Smooth muscle cell (in vitro differentiated cells): ENCODE measurements around the gene NPLOC4. TPM values are rescaled to one million over a fixed set of nuclear protein-coding genes. Genes with fewer than 3 reads are reported as not detected.

Experiments
- DNase-seq: peaks from one replicate; lab custom pipeline; 2025; ENCODE audit not compliant: unreplicated experiment; lab: John Stamatoyannopoulos, UW
- H2AFZ ChIP-seq: fragments of 200-600 bp; sonication (generic); 2 replicates; pipeline ENCODE4 v1.6.0; 2016; ENCODE audit warnings: antibody characterized with exemption, low read depth, mild to moderate bottlenecking
- H3F3A ChIP-seq: fragments of 200-600 bp; sonication (generic); 2 replicates; pipeline ENCODE4 v1.6.0; 2017; ENCODE audit warnings: antibody characterized with exemption, low read depth
- H3K27ac ChIP-seq: fragments of 200-600 bp; sonication (generic); 2 replicates; pipeline ENCODE4 v1.5.1; 2016; ENCODE audit warnings: low read depth, mild to moderate bottlenecking
- H3K27me3 ChIP-seq: fragments of 200-600 bp; sonication (generic); 2 replicates; pipeline ENCODE4 v1.6.1; 2016; ENCODE audit warnings: low read depth, mild to moderate bottlenecking
- H3K36me3 ChIP-seq: fragments of 200-600 bp; sonication (generic); 2 replicates; pipeline ENCODE4 v1.5.1; 2016; ENCODE audit warnings: low read depth
- H3K4me1 ChIP-seq: fragments of 200-600 bp; sonication (generic); 2 replicates; pipeline ENCODE4 v1.5.1; 2016; ENCODE audit warnings: low read depth
- H3K4me2 ChIP-seq: fragments of 200-600 bp; sonication (generic); 2 replicates; pipeline ENCODE4 v1.6.0; 2016; ENCODE audit warnings: mild to moderate bottlenecking
- H3K4me3 ChIP-seq: fragments of 200-600 bp; sonication (generic); 2 replicates; pipeline ENCODE4 v1.5.1; 2016; ENCODE audit warnings: mild to moderate bottlenecking
- H3K79me2 ChIP-seq: fragments of 200-600 bp; sonication (generic); 2 replicates; pipeline ENCODE4 v1.6.0; 2016; ENCODE audit warnings: low read depth, mild to moderate bottlenecking
- H3K9ac ChIP-seq: fragments of 200-600 bp; sonication (generic); 2 replicates; pipeline ENCODE4 v1.6.0; 2016; ENCODE audit warnings: low read depth
- H3K9me3 ChIP-seq: fragments of 200-600 bp; sonication (generic); replicated peaks from 2 replicates; pipeline ENCODE4 v1.5.1; 2016; ENCODE audit warnings: low read depth
- H4K20me1 ChIP-seq: fragments of 200-600 bp; sonication (generic); 2 replicates; pipeline ENCODE4 v1.6.0; 2016; ENCODE audit warnings: low read depth
- CTCF ChIP-seq: fragments of 200-600 bp; sonication (generic); IDR thresholded peaks from 2 replicates; pipeline ENCODE4 v1.5.1; 2017; ENCODE audit warnings: borderline replicate concordance, mild to moderate bottlenecking, antibody characterized with exemption; ENCODE audit not compliant: insufficient read depth, poor library complexity, severe bottlenecking
- WGBS: methylation state at CpG from one replicate; pipeline ENCODE4 v1.1.7; 2016; ENCODE audit warnings: low lambda C conversion rate; 5-methylcytosine and 5-hydroxymethylcytosine counted together
- polyA plus RNA-seq: library from polyadenylated mRNA; unstranded; fragments of >200 nt; fragmentation: Nextera tagmentation; extraction: Ambion mirVana; gene quantifications from 2 replicates; pipeline ENCODE4 v1.2.1, GENCODE V29; 2016
- total RNA-seq: library from RNA; depleted of rRNA; stranded (reverse); fragments of >200 nt; gene quantifications from 2 replicates; pipeline ENCODE4 v1.2.3, GENCODE V29; 2014

Gene NPLOC4
- total and polyA plus RNA-seq, 2 experiments from 2014 or later: 58.1 to 60.9 TPM

DNA sequence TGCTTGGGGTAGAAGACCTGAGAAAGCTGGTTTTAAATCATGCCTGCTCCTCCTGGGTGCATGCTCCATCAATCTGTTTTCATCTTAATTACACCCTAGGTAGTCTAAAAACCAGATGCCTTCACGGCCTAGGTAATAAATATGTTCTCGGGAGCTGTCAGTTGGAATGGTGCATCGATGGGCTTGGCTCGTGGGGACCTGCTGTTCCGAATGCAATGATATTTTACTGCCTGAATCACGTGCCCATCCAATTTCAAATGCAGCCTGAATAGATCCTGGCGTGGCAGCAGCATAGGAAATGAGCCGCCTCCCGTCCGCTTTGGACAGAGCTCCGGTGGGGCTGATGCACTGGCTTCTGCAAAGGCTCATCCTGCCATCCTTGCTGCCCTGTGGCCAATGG, 65.9 kb downstream of the NPLOC4 start:
- no peak overlapping the region for H3K4me2 ChIP-seq
- no peak overlapping the region for H3K4me3 ChIP-seq
- TF ChIP-seq CTCF: no peak
- 91% methylated on average over 11 of the region's 11 CpGs for WGBS
- H3K27ac ChIP-seq: no peak overlapping the region
- peaks cover 30% of the 10 kb centered on the region for H3F3A ChIP-seq
- no peak overlapping the region for H3K9ac ChIP-seq
- H3K27me3 ChIP-seq: no peaks in the 10 kb centered on the region
- no peak overlapping the region for H2AFZ ChIP-seq
- peaks cover 13% of the 10 kb centered on the region for H3K4me1 ChIP-seq
- no peaks in the 10 kb centered on the region for H3K36me3 ChIP-seq
- peaks cover 7% of the 10 kb centered on the region for H4K20me1 ChIP-seq
- no peaks in the 10 kb centered on the region for H3K9me3 ChIP-seq
- DNase-seq: no peak
- peaks cover 25% of the 10 kb centered on the region for H3K79me2 ChIP-seq

- H2AFZ ChIP-seq: no peak overlapping the region
- no peaks in the 10 kb centered on the region for H4K20me1 ChIP-seq
- H3K4me3 ChIP-seq: no peak overlapping the region
- H3K4me1 ChIP-seq: peaks cover 18% of the 10 kb centered on the region
- peaks cover 17% of the 10 kb centered on the region for H3K79me2 ChIP-seq
- no peak for TF ChIP-seq CTCF
- WGBS: 98% methylated on average over 17 of the region's 18 CpGs
- no peak overlapping the region for H3K4me2 ChIP-seq
- H3K36me3 ChIP-seq: no peaks in the 10 kb centered on the region
- DNase-seq: no peak
- no peaks in the 10 kb centered on the region for H3K27me3 ChIP-seq
- no peak overlapping the region for H3K9ac ChIP-seq
- peaks cover 36% of the 10 kb centered on the region for H3F3A ChIP-seq
- H3K27ac ChIP-seq: no peak overlapping the region
- H3K9me3 ChIP-seq: no peaks in the 10 kb centered on the region
Measured at GRCh38 chr17:81569986-81570514, 66.9 kb downstream of the NPLOC4 start.

GRCh38 chr17:81568416-81568815, 68.5 kb downstream of the NPLOC4 start:
- no peak for TF ChIP-seq CTCF
- Histone ChIP-seq H3K4me2 (peak overlapping the region; percentile 78), H3K79me2 (peaks cover 9% of the 10 kb centered on the region), H3K9ac (peak overlapping the region; percentile 25), H3K4me3 (no peak overlapping the region), H3K27ac (peak overlapping the region; percentile 95), H4K20me1 (no peaks in the 10 kb centered on the region), H3F3A (peaks cover 48% of the 10 kb centered on the region), H3K9me3 (no peaks in the 10 kb centered on the region), H3K36me3 (no peaks in the 10 kb centered on the region), H3K4me1 (peaks cover 19% of the 10 kb centered on the region), H2AFZ (no peak overlapping the region), H3K27me3 (no peaks in the 10 kb centered on the region)
- DNase-seq: no peak
- 87% methylated on average over 10 of the region's 10 CpGs for WGBS

DNA sequence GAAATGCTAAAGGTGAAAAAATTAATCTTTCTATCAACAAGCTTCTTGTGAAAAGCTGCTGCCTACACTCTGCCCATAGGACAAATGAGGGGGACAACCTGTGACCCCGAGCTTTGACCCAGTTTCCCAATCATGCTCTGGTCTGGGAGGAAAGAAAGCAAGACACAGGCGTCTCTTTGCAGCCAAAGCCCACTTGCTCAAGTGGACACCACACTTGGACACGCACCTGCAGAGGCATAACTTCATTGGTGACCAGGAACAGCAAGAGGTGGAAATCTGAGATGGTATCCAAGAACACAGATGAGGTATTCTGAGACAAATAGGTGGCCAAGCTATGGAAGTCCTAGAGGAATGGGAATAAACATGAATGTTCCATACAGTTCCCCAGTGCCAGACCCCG, 69.7 kb downstream of the NPLOC4 start:
- Histone ChIP-seq H3K4me1 (peaks cover 19% of the 10 kb centered on the region), H3K79me2 (peaks cover 5% of the 10 kb centered on the region), H3K4me2 (peak overlapping the region; percentile 78), H3K27ac (peak overlapping the region; percentile 95), H4K20me1 (no peaks in the 10 kb centered on the region), H3F3A (peaks cover 50% of the 10 kb centered on the region), H3K4me3 (peak overlapping the region; percentile 29), H3K27me3 (no peaks in the 10 kb centered on the region), H2AFZ (no peak overlapping the region), H3K9me3 (no peaks in the 10 kb centered on the region), H3K9ac (peak overlapping the region; percentile 11), H3K36me3 (no peaks in the 10 kb centered on the region)
- no peak for DNase-seq
- TF ChIP-seq CTCF: no peak
- 76% methylated on average over 4 of the region's 4 CpGs for WGBS
